ENCODE measurements around the gene CTNNA1.

- TF ChIP-seq ZFP3 (CRISPR knock-in tag; IDR thresholded peaks at IDR 0.05) (no peak), CREB5 (CRISPR knock-in tag; IDR thresholded peaks at IDR 0.05; ENCODE audit: low read depth) (no peak), ARNTL (CRISPR knock-in tag; IDR thresholded peaks at IDR 0.05; ENCODE audit: borderline replicate concordance, low read depth) (no peak), OSR1 (CRISPR knock-in tag; IDR thresholded peaks at IDR 0.05) (no peak), ISL1 (CRISPR knock-in tag; IDR thresholded peaks at IDR 0.05) (no peak), ZNF70 (CRISPR knock-in tag; IDR thresholded peaks at IDR 0.05) (no peak), TOX (CRISPR knock-in tag; IDR thresholded peaks at IDR 0.05; ENCODE audit: borderline replicate concordance) (no peak), RARB (CRISPR knock-in tag; IDR thresholded peaks at IDR 0.05) (no peak), CSDC2 (CRISPR knock-in tag; IDR thresholded peaks at IDR 0.05) (no peak), GLIS3 (CRISPR knock-in tag; IDR thresholded peaks at IDR 0.05) (no peak), PATZ1 (CRISPR knock-in tag; IDR thresholded peaks at IDR 0.05; ENCODE audit: borderline replicate concordance) (no peak), BACH2 (CRISPR knock-in tag; IDR thresholded peaks at IDR 0.05; ENCODE audit: borderline replicate concordance) (no peak), ZFP30 (CRISPR knock-in tag; IDR thresholded peaks at IDR 0.05) (no peak)
Observed at GRCh38 chr5:138819081-138819480, 65.9 kb downstream of the CTNNA1 start.

Measured in SK-N-SH treated with all-trans-retinoic acid at 6 μM for 48 hours (cell line).